Neuronal stem cell (in vitro differentiated cells): ENCODE measurements around the gene SMIM21.

Experiments used
- DNase-seq: peaks from one replicate; pipeline ENCODE4 v3.0.0-alpha.2; 2013; ENCODE audit warnings: low spot score
- H2AFZ ChIP-seq: one replicate; pipeline ENCODE4 v1.6.1; 2013; ENCODE audit warnings: mild to moderate bottlenecking, low read length, inconsistent platforms
- H2AK5ac ChIP-seq: 2 replicates; pipeline ENCODE4 v1.6.1; 2013; ENCODE audit warnings: low read depth, mild to moderate bottlenecking, inconsistent platforms, low read length, moderate library complexity, mixed read lengths
- H2BK120ac ChIP-seq: 2 replicates; pipeline ENCODE4 v1.6.1; 2013; ENCODE audit warnings: low read depth, mild to moderate bottlenecking, inconsistent platforms, low read length, moderate library complexity, mixed read lengths
- H2BK12ac ChIP-seq: one replicate; pipeline ENCODE4 v1.6.1; 2013; ENCODE audit warnings: low read length, inconsistent platforms
- H2BK15ac ChIP-seq: 2 replicates; pipeline ENCODE4 v1.6.1; 2013; ENCODE audit warnings: mild to moderate bottlenecking, low read length, inconsistent platforms, mixed read lengths
- H2BK5ac ChIP-seq: one replicate; pipeline ENCODE4 v1.6.1; 2013; ENCODE audit warnings: inconsistent platforms, mild to moderate bottlenecking, low read length, moderate library complexity
- H3K14ac ChIP-seq: one replicate; pipeline ENCODE4 v1.6.1; 2013; ENCODE audit warnings: low read length, inconsistent platforms
- H3K18ac ChIP-seq: 2 replicates; pipeline ENCODE4 v1.6.1; 2013; ENCODE audit warnings: low read length, inconsistent platforms
- H3K23ac ChIP-seq: 2 replicates; pipeline ENCODE4 v1.6.1; 2013; ENCODE audit warnings: low read depth, mild to moderate bottlenecking, mixed read lengths, low read length, inconsistent platforms; ENCODE audit not compliant: poor library complexity
- H3K27ac ChIP-seq: replicated peaks from 3 replicates; pipeline ENCODE4 v1.5.1; 2013; ENCODE audit warnings: low read length, inconsistent platforms
- H3K27me3 ChIP-seq, 3 experiments: 2 replicates each; pipeline ENCODE4 v1.6.1; 2013; ENCODE audit warnings: low read length in 3 of 3, mild to moderate bottlenecking in 2 of 3, inconsistent platforms in 1 of 3, low read depth in 1 of 3, mixed read lengths in 1 of 3, moderate library complexity in 1 of 3; ENCODE audit not compliant: control insufficient read depth in 3 of 3, insufficient read depth in 3 of 3
- H3K36me3 ChIP-seq, 2 donors: replicated peaks in 1 of 2; 2 replicates each; pipeline ENCODE4 v1.6.1; 2013; ENCODE audit warnings: low read length in 2 of 2; ENCODE audit not compliant: control insufficient read depth in 2 of 2, insufficient read depth in 2 of 2
- H3K4ac ChIP-seq: 2 replicates; pipeline ENCODE4 v1.6.1; 2013; ENCODE audit warnings: inconsistent platforms, mild to moderate bottlenecking, low read length, moderate library complexity
- H3K4me1 ChIP-seq, 2 donors: 1 replicate in 1 of 2; 2 replicates in 1 of 2; pipeline ENCODE4 v1.6.1; 2013; ENCODE audit warnings: low read length in 2 of 2, low read depth in 1 of 2; ENCODE audit not compliant: control insufficient read depth in 2 of 2, insufficient read depth in 1 of 2
- H3K4me2 ChIP-seq: one replicate; pipeline ENCODE4 v1.6.1; 2013; ENCODE audit warnings: mild to moderate bottlenecking, low read length, inconsistent platforms; ENCODE audit not compliant: insufficient read depth, poor library complexity, severe bottlenecking
- H3K4me3 ChIP-seq, 2 donors: 2 replicates each; pipeline ENCODE4 v1.5.1; 2013; ENCODE audit warnings: low read length in 2 of 2, mild to moderate bottlenecking in 2 of 2, inconsistent platforms in 1 of 2, moderate library complexity in 1 of 2
- H3K79me1 ChIP-seq: one replicate; pipeline ENCODE4 v1.6.1; 2013; ENCODE audit warnings: low read depth, mild to moderate bottlenecking, inconsistent platforms, low read length, moderate library complexity
- H3K9ac ChIP-seq: one replicate; pipeline ENCODE4 v1.6.1; 2013; ENCODE audit warnings: mild to moderate bottlenecking, low read depth, low read length, inconsistent platforms; ENCODE audit not compliant: poor library complexity
- H3K9me3 ChIP-seq, 2 donors: replicated peaks in 1 of 2; 2 replicates each; pipeline versions ENCODE3 to v1.6.1; 2013; ENCODE audit warnings: low read length in 2 of 2, mild to moderate bottlenecking in 2 of 2, inconsistent platforms in 1 of 2, low read depth in 1 of 2, mixed read lengths in 1 of 2, moderate library complexity in 1 of 2; ENCODE audit not compliant: control insufficient read depth in 2 of 2, insufficient read depth in 1 of 2
- H4K8ac ChIP-seq: one replicate; pipeline ENCODE4 v1.6.1; 2013; ENCODE audit warnings: low read depth, mild to moderate bottlenecking, inconsistent platforms, low read length, moderate library complexity
- H4K91ac ChIP-seq: one replicate; pipeline ENCODE4 v1.6.1; 2013; ENCODE audit warnings: low read length, low read depth, mild to moderate bottlenecking, inconsistent platforms; ENCODE audit not compliant: poor library complexity
- WGBS, 2 donors: extraction: QIAGEN DNeasy Blood & Tissue Kit; methylation state at CpG; one replicate each; pipeline ENCODE4 v1.1.7; 2013; ENCODE audit warnings: missing lambda C conversion rate in 2 of 2, mixed read lengths in 1 of 2; ENCODE audit not compliant: insufficient read length in 2 of 2, insufficient replicate concordance in 1 of 2; ENCODE audit errors: extremely low coverage in 2 of 2; 5-methylcytosine and 5-hydroxymethylcytosine counted together

SMIM21 gene

DNA sequence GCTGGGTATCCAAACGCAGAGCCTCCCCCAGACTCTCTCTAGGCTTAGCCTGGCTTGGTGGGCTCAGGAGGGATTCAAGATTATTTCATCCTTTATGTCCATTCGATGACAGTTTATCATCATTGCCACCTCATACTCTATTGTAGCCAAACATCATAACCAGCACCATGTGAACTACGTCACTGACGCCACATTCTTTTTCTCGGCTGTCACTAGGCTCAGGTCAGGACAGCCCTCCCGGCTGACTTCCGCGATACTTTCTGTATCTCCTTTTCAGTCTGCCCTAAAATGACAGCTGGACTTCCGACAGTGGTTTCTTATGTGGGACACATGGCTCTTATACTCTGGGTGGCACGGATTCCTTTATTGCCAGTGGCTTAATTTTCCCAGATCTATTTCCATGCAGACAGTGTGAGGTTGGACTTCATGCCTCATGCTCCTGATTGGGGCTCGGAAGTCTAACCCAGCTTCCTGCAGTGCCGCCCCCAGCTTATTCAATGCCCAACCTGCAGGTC is 39.8 kb upstream of the SMIM21 start:
- Histone ChIP-seq H2BK12ac (no peak overlapping the region), H3K27me3 (no peaks in the 10 kb centered on the region), H3K4me1 (no peaks in the 10 kb centered on the region), H2BK15ac (no peak overlapping the region), H4K91ac (no peak overlapping the region), H3K4me2 (no peak overlapping the region), H2AK5ac (no peak overlapping the region), H3K23ac (no peak overlapping the region), H3K4ac (no peak overlapping the region), H3K27ac (no peak overlapping the region), H3K9me3 (no peaks in the 10 kb centered on the region), H2AFZ (no peak overlapping the region), H4K8ac (no peak overlapping the region), H2BK120ac (no peak overlapping the region), H3K14ac (no peak overlapping the region), H3K79me1 (no peaks in the 10 kb centered on the region), H3K18ac (no peak overlapping the region), H3K9ac (no peak overlapping the region), H3K36me3 (no peaks in the 10 kb centered on the region), H2BK5ac (no peak overlapping the region), H3K4me3 (no peak overlapping the region)
- no CpG with 5 or more reads among the region's 12 CpGs for WGBS, 2 donors
- DNase-seq = no peak

DNA sequence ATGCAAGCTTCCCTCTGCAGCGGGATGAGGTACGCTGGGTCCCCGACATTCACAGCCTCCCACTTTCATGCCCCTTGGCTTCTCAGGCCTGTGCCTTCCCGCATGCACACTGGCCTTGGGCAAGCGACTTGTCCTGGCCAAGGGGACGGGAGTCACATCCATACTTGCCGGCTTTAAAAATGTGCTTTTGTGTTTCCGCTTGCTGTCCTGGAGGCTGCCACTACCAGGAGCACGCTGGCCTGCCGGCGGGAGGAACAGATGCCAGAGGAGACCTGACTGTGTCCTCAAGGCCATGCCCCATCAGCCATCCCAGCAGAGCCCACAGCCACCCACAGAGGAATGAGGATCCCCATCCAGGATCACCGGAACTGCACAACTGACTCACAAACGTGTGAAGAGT is 36.9 kb upstream of the SMIM21 start:
- Histone ChIP-seq H2BK12ac (peak overlapping the region; percentile 23), H4K91ac (no peak overlapping the region), H3K4me2 (no peak overlapping the region), H3K18ac (peak overlapping the region; percentile 3), H3K36me3 (no peaks in the 10 kb centered on the region), H3K27ac (no peak overlapping the region), H2BK15ac (no peak overlapping the region), H2BK5ac (no peak overlapping the region), H4K8ac (no peak overlapping the region), H3K4me3 (no peak overlapping the region), H2AFZ (no peak overlapping the region), H3K27me3 (no peaks in the 10 kb centered on the region), H3K23ac (no peak overlapping the region), H3K9ac (no peak overlapping the region), H2BK120ac (no peak overlapping the region), H3K4me1 (no peaks in the 10 kb centered on the region), H3K9me3 (peaks cover 0 to 5% of the 10 kb centered on the region in 2 donors), H3K14ac (peak overlapping the region; percentile 32), H3K79me1 (no peaks in the 10 kb centered on the region), H3K4ac (no peak overlapping the region), H2AK5ac (peak overlapping the region; percentile 34)
- DNase-seq = no peak
- WGBS, 2 donors = no CpG with 5 or more reads among the region's 13 CpGs

DNA sequence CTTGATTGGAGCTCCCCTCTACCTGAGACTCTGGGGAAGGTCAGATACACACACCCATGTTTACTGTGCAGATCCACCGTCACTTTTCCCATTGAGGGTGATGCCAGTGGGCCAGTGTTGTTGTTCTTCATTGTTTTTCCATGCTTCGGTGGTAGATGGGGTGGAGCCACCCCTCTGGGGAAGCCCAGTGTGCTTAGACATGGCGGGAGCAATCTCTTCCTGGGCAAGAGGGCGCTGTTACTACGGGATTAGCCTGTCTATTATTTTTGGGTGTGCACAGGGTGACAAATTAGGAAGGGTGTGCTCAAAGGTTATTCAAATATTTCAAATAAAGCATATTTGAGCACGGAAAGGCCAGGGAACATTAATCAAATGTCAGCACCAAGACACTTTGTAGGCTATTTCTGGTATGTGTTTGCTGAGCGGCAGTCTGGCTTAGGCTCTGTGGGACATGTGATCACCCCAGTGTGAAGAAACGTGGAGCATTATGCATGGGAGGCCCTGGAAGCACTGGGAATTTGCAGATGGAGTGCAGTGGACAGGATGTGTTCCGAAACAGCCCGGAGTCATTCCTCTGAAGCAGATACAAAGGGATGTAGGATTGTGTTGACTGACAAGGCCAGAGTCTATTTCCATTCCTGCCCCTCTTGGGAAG is 34.8 kb upstream of the SMIM21 start:
- Histone ChIP-seq H4K8ac (no peak overlapping the region), H2AK5ac (no peak overlapping the region), H3K4ac (no peak overlapping the region), H3K4me3 (no peak overlapping the region), H3K4me2 (no peak overlapping the region), H2AFZ (no peak overlapping the region), H2BK5ac (no peak overlapping the region), H2BK15ac (no peak overlapping the region), H2BK12ac (no peak overlapping the region), H2BK120ac (no peak overlapping the region), H3K18ac (peak overlapping the region; percentile 54), H3K79me1 (no peaks in the 10 kb centered on the region), H3K14ac (no peak overlapping the region), H3K4me1 (no peaks in the 10 kb centered on the region), H3K27ac (no peak overlapping the region), H3K27me3 (no peaks in the 10 kb centered on the region), H3K9me3 (peaks cover 5% of the 10 kb centered on the region in 2 donors), H4K91ac (no peak overlapping the region), H3K23ac (no peak overlapping the region), H3K36me3 (no peaks in the 10 kb centered on the region), H3K9ac (no peak overlapping the region)
- WGBS, 2 donors = no CpG with 5 or more reads among the region's 10 CpGs
- no peak for DNase-seq

DNA sequence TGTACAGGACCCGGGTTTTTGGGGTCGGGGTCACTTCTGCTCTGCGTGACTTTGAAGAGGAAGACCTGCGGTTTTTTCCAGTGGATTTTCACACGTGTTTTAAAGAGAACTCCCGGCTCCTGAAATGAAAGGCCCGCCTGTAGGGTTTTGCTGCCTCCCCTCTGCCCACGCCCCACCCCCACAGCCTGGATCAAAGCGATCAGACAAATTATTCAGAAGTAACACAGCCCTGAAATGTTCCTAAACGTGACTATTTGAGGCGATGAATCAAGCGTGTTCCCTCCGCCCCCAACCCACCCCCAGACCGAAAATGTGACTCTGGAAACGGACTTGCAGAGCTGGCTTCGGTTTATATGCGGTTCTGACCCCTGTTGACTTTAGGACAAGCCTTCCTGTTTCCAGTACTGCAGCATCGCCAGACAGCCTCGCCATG is 28.7 kb upstream of the SMIM21 start:
- Histone ChIP-seq H3K79me1 (no peaks in the 10 kb centered on the region), H3K27me3 (peaks cover 3 to 31% (median 25%) of the 10 kb centered on the region in 3 experiments), H3K23ac (no peak overlapping the region), H3K36me3 (no peaks in the 10 kb centered on the region), H2BK12ac (no peak overlapping the region), H4K91ac (no peak overlapping the region), H2BK5ac (no peak overlapping the region), H3K4me1 (peaks cover 1 to 5% of the 10 kb centered on the region in 2 donors), H3K18ac (no peak overlapping the region), H2BK120ac (no peak overlapping the region), H3K27ac (no peak overlapping the region), H4K8ac (no peak overlapping the region), H3K9ac (no peak overlapping the region), H3K9me3 (peaks cover 3 to 5% of the 10 kb centered on the region in 2 donors), H3K4me3 (peak overlapping the region in 1 of 2 donors; percentile 48), H2BK15ac (no peak overlapping the region), H2AK5ac (no peak overlapping the region), H3K14ac (no peak overlapping the region), H3K4ac (no peak overlapping the region), H3K4me2 (peak overlapping the region; percentile 82), H2AFZ (peak overlapping the region; percentile 95)
- no CpG with 5 or more reads among the region's 19 CpGs for WGBS, 2 donors
- no peak for DNase-seq
